Activated naive CD4-positive, alpha-beta T cell treated with anti-CD3 and anti-CD28 coated beads, Interleukin-2, amount 50 U/mL, for 16 hours (primary cell): ENCODE results near the gene TMEFF2.
A peak's percentile ranks its signal among the peaks of the same experiment; 100 is the strongest.
"Not testable (repeated sequence)": the region's sequence is repeated elsewhere in the genome, so short reads cannot be mapped to it uniquely, and the experiment has no call there.

Experiments used
- DNase-seq: peaks from one replicate; pipeline ENCODE4 v3.0.0-alpha.2; 2020

Gene TMEFF2

GRCh38 chr2:192183296-192183695, 11.4 kb downstream of the TMEFF2 start:
- no peak for DNase-seq

GRCh38 chr2:192166946-192167345, 27.8 kb downstream of the TMEFF2 start:
- DNase-seq: no peak

- no peak for DNase-seq
Observed at GRCh38 chr2:192165842-192166241, 28.9 kb downstream of the TMEFF2 start.

GRCh38 chr2:192162392-192163042, 32.2 kb downstream of the TMEFF2 start:
- DNase-seq: peak; percentile 62

DNA sequence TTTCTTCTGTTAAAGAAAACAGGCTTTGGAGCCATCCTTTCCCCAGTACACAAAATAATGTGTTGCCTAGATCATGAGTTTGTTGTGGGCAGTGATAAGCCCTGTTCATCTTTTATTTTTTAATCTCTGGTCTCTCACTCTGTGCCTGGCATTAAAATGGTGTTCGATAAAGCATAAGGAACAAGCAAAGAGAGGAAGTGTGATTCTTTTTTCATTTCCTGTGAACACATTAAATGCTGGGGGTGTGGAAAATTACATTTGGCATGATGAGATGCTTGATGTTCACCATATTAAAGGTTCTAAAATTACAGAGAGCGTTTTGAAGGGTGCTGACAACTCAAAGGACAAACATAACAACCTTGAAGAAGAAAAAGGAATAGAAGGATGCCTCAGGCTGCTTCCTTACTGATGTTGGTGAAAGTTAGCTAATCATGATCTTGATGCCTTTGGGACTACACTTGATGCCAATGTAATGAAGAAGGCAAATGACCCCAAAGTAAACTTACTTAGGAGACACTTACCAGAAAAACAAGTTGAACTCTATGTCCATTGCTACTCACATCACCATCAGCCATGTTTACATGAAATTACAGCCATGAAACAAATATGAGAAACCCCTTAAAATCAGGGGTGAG, 33.0 kb downstream of the TMEFF2 start:
- no peak for DNase-seq

GRCh38 chr2:192159736-192160135, 35.0 kb downstream of the TMEFF2 start:
- DNase-seq: no peak

- DNase-seq: no peak
Observed at GRCh38 chr2:192159208-192159607, 35.5 kb downstream of the TMEFF2 start.

- DNase-seq: no peak
Observed at GRCh38 chr2:192157776-192158175, 37.0 kb downstream of the TMEFF2 start.

- no peak for DNase-seq
Observed at GRCh38 chr2:192155511-192156118, 39.1 kb downstream of the TMEFF2 start.

- DNase-seq: no peak
Observed at GRCh38 chr2:192153561-192153960, 41.2 kb downstream of the TMEFF2 start.

DNA sequence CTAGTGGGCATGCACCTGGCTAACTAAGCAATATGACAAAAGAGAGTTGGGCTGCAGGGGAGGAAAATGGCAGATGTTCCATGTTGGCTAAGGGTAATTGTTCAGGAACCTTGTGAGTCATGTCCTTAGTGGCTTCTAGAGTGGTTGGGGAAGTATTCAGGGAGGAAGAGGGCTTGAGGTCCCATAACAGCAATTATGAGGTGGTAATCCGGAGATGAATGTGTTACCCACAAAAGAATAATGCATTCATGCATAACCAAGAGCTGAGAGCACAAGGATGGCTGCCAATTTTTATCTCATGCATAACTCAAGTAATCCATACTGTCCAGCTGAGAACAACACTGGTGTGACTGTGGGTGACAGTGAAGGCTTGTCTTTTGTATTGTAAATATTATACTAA, 42.9 kb downstream of the TMEFF2 start:
- DNase-seq: no peak

DNA sequence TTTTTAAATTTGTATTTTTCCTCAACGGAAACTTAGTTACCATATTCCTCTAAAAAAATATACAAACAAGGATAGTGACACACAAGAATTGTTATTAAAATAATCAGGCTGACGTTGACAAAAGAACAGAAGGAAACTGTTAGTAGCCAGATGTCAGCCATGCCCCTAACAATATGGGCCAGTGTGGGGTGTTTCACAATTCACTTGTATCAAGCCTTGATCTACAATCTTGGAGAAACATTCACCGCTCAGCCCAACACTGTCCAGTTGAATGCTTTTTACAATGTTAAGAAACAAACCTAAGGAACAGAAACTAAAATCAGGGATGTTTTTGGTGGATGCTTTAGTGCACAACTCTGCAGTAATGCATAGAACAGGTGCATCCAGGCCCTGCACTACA, 44.6 kb downstream of the TMEFF2 start:
- DNase-seq: no peak

- DNase-seq: no peak
Observed at GRCh38 chr2:192148620-192149321, 46.0 kb downstream of the TMEFF2 start.

- DNase-seq: no peak
Observed at GRCh38 chr2:192148241-192148619, 46.5 kb downstream of the TMEFF2 start.

DNA sequence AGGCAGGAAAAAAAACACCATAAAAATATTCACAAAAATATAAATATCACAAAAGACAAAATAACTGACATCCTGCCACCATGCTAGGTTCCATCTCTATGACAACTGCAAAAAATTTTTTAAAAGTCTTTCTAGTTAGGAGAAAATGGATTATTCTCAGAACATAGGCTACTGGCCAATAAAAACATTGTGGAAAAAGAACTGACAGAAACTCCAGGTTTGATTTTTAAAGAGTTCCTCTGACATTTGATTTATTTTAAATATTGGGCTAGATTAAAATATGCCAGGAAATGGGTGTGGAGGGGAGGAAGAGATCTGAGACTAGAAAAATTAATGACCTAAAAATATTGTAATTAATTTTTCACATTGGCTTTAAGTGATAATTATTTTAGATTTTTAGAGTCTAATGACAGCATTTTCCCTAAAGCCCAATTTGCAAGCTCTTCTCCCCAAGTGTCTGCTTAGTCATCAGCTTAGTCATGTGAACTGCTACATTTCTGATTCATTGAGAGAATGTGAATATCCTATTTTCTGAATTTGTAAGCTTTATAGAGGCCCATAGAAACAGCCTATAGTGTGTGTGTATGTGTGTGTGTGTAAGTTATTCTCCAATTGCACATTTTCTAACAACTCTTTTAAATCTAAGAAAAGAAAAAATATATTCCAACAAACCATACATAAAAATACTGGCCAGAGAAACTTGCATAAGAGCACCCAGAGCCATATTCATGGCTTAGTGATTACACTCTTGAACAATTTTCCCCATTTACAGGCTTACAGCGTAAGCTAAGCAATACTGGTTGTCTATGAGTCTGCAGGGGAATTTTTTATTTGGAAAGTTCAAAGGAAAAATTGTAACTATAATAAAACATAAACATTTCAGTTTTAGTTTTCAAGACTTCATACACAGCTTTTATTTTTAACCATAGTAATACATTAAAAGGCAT, 48.4 kb downstream of the TMEFF2 start:
- no peak for DNase-seq

GRCh38 chr2:192145496-192145895, 49.2 kb downstream of the TMEFF2 start:
- no peak for DNase-seq

DNA sequence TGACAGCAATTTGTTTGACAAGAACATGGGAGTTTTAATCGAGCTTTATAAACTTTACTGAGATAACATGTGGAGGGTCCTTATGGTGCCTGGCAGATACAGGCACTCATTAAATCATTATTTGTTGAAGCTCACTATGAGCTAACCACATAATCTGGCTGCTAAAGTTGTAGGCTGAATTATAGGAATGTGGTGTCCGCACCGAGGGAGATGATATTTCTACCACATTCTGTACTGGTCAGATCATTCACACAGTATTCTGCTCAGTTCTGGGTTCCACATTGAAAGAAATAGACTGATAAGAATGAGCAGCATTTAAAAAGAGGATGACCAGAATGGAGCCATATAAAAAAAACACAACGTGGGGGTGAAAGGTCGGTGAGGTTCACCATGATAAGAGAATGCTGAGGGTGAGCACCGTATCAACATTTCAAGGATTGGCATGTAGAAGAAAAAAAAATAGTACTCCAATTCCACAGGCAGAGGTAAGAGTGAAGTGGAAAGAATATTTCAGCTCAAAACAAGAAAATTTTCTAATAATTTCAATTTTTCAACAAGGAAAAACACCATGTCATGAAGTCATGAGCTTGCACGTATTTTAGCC, 54.4 kb downstream of the TMEFF2 start:
- DNase-seq: no peak

DNA sequence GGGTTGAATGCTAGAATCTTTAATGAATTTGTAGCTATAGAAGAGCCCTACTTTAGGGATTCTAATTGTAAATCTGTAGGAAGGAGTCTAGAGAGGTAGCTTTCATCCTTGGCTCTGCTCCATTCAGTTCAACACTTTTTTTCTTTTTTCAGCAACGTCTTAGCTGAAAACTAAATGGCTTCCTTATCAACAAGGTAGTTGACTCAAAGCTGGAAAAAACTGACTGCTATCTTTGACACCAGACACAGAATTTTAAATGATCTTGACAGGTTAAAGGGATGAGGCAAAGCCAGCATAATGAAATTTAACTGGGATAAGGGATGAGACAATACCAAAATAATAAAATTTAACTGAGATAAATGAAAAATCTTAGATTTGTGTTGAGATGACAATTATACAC, 54.9 kb downstream of the TMEFF2 start:
- DNase-seq: no peak

- no peak for DNase-seq
Observed at GRCh38 chr2:192137451-192137850, 57.3 kb downstream of the TMEFF2 start.

DNA sequence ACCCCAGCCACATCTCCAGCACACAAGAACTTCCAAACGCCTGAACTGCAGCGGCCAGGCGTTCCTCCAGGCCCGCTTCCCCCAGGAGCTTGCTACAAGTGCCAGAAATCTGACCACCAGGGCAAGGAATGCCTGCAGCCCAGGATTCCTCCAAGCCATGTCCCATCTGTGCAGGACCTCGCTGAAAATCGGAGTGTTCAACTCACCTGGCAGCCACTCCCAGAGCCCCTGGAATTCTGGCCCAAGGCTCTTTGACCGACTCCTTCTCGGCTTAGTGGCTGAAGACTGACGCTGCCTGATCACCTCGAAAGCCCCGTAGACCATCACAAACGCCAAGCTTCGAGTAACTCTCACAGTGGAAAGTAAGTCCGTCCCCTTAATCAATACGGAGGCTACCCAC, 62.1 kb downstream of the TMEFF2 start:
- DNase-seq: not testable (repeated sequence)

DNA sequence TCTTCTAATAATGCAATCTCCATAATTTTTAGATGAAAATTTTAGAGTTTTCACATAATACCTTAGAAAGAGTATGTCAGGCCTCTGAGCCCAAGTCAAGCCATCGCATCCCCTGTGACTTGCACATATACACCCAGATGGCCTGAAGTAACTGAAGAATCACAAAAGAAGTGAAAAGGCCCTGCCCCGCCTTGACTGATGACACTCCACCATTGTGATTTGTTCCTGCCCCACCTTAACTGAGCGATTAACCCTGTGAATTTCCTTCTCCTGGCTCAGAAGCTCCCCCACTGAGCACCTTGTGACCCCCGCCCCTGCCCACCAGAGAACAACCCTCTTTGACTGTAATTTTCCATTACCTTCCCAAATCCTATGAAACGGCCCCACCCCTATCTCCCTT, 64.4 kb downstream of the TMEFF2 start:
- not testable (repeated sequence) for DNase-seq

DNA sequence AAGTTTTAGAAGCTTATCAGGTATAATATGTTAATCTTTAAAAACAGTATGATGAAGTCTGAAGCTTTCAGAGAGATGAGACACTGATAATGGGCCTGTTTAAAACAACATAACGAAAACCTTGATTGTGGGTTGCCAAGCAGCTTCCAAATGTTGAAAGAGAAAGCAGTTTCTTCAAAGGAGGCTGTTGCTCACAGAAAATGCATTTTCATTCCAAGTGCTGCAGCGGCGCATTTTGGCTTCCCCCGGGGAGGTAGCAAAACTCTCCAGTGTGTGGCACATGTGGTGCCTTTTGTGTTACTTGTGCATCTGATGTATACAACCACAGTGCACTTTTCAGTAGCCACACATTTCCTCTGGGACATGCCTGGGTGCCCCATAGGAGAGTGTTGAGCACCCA, 66.1 kb downstream of the TMEFF2 start:
- DNase-seq: no peak
